Muscle layer of duodenum (tissue), 2 donors: ENCODE measurements around the gene SLC19A1.

Experiments used
- H3K27ac ChIP-seq: one replicate; pipeline ENCODE4 v1.7.0; 2013; ENCODE audit warnings: mild to moderate bottlenecking, low read length
- H3K27me3 ChIP-seq: one replicate; pipeline ENCODE4 v1.7.0; 2013; ENCODE audit warnings: low read depth, mild to moderate bottlenecking, control low read depth, low read length
- H3K36me3 ChIP-seq, 2 donors: one replicate each; pipeline ENCODE4 v1.7.0; 2013; ENCODE audit warnings: low read length in 2 of 2, control low read depth in 1 of 2, mild to moderate bottlenecking in 1 of 2; ENCODE audit not compliant: insufficient read depth in 2 of 2, control insufficient read depth in 1 of 2
- H3K4me1 ChIP-seq, 2 donors: one replicate each; pipeline ENCODE4 v1.7.0; 2013; ENCODE audit warnings: low read length in 2 of 2, mild to moderate bottlenecking in 2 of 2, control low read depth in 1 of 2, moderate library complexity in 1 of 2; ENCODE audit not compliant: insufficient read depth in 2 of 2, control insufficient read depth in 1 of 2
- H3K4me3 ChIP-seq, 2 donors: one replicate each; pipeline ENCODE4 v1.7.0; 2013; ENCODE audit warnings: low read length in 2 of 2, low read depth in 1 of 2, mild to moderate bottlenecking in 1 of 2
- H3K9me3 ChIP-seq, 2 donors: one replicate each; pipeline ENCODE4 v1.7.0; 2013; ENCODE audit warnings: low read length in 2 of 2, control low read depth in 1 of 2, mild to moderate bottlenecking in 1 of 2; ENCODE audit not compliant: control insufficient read depth in 1 of 2
- donor health status: healthy.

SLC19A1 gene

GRCh38 chr21:45546636-45547544 is 4.7 kb upstream of the SLC19A1 start:
- no peaks in the 10 kb centered on the region for H3K27me3 ChIP-seq
- H3K4me3 ChIP-seq = no peak overlapping the region
- no peak overlapping the region for H3K27ac ChIP-seq
- no peaks in the 10 kb centered on the region for H3K36me3 ChIP-seq
- H3K4me1 ChIP-seq = peaks cover 3 to 9% of the 10 kb centered on the region in 2 donors
- no peaks in the 10 kb centered on the region for H3K9me3 ChIP-seq

DNA sequence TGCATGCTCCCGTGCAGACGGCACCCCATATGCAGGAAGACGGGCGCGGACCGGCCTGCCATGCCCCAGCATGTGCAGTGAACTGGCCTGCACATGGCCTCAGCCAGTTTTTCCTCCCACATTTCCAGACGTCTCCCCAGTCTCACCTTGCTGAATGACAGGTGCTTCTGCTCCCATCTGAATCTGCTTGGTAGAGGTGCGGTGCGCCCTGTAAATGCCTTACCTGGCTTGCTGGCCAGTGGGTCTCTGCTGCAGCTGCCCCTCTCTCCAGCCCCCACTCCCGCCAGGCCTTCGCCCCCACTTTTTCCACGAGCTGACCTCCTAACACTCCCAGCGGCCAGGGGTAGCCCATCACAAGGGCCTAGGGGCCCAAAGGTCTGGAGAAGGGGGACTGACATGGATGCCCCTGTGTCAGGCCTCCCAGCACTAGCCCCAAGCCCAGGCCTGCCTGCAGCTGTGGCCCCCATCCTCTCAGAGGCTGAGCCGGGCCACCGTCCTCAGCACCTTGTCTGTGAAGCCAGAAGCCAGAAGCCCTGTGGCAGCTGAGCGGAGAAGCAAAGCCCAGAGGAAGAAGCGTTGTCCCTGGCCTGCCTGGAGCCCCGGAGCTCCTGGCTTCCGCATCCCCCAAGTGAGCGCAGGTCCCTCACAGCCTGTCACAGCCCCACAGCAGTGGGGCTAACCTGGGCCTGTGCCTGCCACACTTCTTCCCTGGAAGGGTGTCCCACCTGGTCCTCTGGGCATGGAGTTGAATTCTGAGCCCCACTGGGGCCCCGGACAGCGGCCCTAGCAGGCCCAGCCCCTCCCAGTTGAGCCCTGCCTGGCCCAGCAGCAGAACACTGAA is 3.7 kb upstream of the SLC19A1 start:
- Histone ChIP-seq H3K4me3 (no peak overlapping the region), H3K4me1 (peaks cover 3 to 16% of the 10 kb centered on the region in 2 donors), H3K27me3 (no peaks in the 10 kb centered on the region), H3K9me3 (no peaks in the 10 kb centered on the region), H3K36me3 (no peaks in the 10 kb centered on the region), H3K27ac (no peak overlapping the region)

- Histone ChIP-seq H3K36me3 (no peaks in the 10 kb centered on the region), H3K4me1 (peaks cover 2 to 13% of the 10 kb centered on the region in 2 donors), H3K4me3 (no peak overlapping the region), H3K27ac (no peak overlapping the region), H3K27me3 (no peaks in the 10 kb centered on the region), H3K9me3 (no peaks in the 10 kb centered on the region)
Observed at GRCh38 chr21:45545236-45545570, 3.0 kb upstream of the SLC19A1 start.

DNA sequence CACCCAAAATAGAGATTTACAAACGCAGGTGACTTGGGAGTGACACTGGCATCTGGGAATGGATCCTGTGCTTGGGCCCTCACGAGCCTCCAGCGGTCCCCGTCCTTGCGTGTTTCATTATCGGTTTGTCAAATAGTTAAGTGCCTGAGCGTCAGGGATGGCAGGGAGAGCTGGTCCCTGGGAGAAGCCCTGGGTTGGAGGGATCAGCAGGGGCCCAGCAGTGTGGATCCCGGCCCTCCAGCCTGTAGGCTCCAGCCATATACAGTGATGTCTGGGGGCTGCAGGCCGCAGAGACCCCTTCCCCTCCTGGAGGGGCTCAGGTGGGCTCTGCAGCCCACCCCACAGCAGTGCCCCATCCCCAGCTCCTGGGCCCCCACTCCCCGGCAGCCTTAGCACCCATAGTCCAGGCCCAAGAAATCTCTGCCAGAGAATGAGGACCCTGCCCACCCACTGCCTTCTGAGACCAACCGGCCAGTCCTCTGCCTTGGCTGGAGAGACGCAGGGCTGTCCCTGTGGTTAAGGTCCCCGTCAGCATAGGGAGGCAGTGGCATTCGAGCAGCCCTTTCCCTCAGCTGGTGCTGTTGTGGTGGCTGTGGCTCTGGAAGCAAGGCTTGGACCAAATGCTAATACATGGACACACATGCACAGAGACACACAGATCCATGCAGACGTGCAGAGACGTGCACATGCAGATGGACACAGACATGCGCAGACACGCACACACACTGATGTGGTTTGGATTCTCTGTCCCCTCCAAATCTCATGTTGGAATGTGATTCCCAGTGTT is 2.4 kb upstream of the SLC19A1 start:
- H3K27ac ChIP-seq = no peak overlapping the region
- no peaks in the 10 kb centered on the region for H3K36me3 ChIP-seq
- H3K9me3 ChIP-seq = no peaks in the 10 kb centered on the region
- H3K4me1 ChIP-seq = peaks cover 0 to 13% of the 10 kb centered on the region in 2 donors
- H3K27me3 ChIP-seq = no peaks in the 10 kb centered on the region
- no peak overlapping the region for H3K4me3 ChIP-seq

GRCh38 chr21:45543710-45544448 is 1.6 kb upstream of the SLC19A1 start:
- H3K4me1 ChIP-seq = peaks cover 0 to 13% of the 10 kb centered on the region in 2 donors

DNA sequence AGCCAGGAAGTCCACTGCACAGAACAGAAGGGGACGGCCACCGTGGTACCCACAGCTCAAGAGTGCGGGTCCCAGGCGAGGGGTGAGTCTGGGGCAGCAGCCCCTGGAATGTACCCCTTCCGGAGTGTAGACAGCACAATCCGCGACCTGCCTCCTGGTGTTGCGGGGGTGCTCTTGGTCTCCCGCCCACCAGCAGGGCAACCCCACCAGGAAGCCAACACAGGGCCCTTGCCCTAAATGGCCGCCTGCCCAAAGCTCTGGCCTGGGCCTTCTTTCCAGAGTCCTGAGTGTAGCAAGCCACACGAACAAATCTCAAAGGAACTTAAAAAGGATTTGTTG is 1.1 kb upstream of the SLC19A1 start:
- H3K27ac ChIP-seq = no peak overlapping the region

More at GRCh38 chr21:45543710-45544448, 1.6 kb upstream of the SLC19A1 start:
- Histone ChIP-seq H3K4me3 (no peak overlapping the region), H3K27ac (no peak overlapping the region), H3K27me3 (no peaks in the 10 kb centered on the region), H3K9me3 (no peaks in the 10 kb centered on the region), H3K36me3 (no peaks in the 10 kb centered on the region)

DNA sequence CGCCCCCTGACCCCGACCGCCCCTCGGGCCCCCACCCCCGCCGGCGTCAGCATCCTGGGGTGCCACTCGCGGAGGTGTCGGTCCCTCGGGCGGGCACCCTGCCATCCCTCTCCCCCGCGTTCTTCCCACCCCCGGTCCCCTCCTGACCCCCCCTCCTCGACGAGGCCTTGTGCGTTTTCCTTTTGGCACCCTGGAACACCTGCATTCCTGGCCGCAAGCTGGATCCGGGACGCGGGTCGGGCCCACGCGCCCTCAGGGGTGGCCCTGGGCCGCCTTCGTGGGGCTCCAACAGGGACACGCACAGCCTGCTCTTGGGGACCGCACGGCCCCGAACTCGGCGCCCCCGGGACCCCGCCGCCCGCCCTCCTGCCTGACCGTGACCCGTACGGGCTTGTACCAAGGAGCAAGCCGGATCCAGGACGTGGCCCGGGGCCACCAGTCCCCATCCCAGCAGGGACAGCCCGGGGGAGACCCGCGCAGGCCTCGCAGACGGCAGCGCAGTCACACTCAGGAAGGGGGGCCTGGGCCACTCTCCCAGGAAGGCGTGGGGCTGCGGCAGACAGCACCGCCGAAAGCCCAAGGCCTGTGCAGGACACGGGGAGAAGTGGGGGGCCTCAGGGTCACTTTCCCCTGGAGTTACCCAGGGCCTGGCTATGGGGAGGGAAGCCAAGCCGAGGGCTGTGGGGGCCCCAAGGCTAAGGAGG is 579 bp upstream of the SLC19A1 start:
- H3K4me3 ChIP-seq = peak overlapping the region in 1 of 2 donors; percentile 50
- no peak overlapping the region for H3K27ac ChIP-seq

More for the DNA sequence above, 1.1 kb upstream of the SLC19A1 start:
- H3K27me3 ChIP-seq = no peaks in the 10 kb centered on the region
- H3K4me1 ChIP-seq = peaks cover 0 to 13% of the 10 kb centered on the region in 2 donors
- H3K36me3 ChIP-seq = no peaks in the 10 kb centered on the region
- peak overlapping the region in 1 of 2 donors; percentile 50 for H3K4me3 ChIP-seq
- no peaks in the 10 kb centered on the region for H3K9me3 ChIP-seq

GRCh38 chr21:45541221-45542039 is 810 bp downstream of the SLC19A1 start:
- Histone ChIP-seq H3K27me3 (no peaks in the 10 kb centered on the region), H3K4me3 (peak overlapping the region; percentile 33 to 67), H3K27ac (no peak overlapping the region), H3K4me1 (peaks cover 0 to 13% of the 10 kb centered on the region in 2 donors), H3K9me3 (no peaks in the 10 kb centered on the region), H3K36me3 (no peaks in the 10 kb centered on the region)

More for the DNA sequence above, 579 bp upstream of the SLC19A1 start:
- Histone ChIP-seq H3K36me3 (no peaks in the 10 kb centered on the region), H3K9me3 (no peaks in the 10 kb centered on the region), H3K27me3 (no peaks in the 10 kb centered on the region), H3K4me1 (peaks cover 0 to 13% of the 10 kb centered on the region in 2 donors)

- Histone ChIP-seq H3K36me3 (no peaks in the 10 kb centered on the region), H3K4me1 (peaks cover 0 to 13% of the 10 kb centered on the region in 2 donors), H3K27ac (no peak overlapping the region)
Observed at GRCh38 chr21:45540601-45540970, 1.7 kb downstream of the SLC19A1 start.

More at GRCh38 chr21:45540601-45540970, 1.7 kb downstream of the SLC19A1 start:
- no peaks in the 10 kb centered on the region for H3K9me3 ChIP-seq
- H3K27me3 ChIP-seq = no peaks in the 10 kb centered on the region
- H3K4me3 ChIP-seq = peak overlapping the region; percentile 7 to 67
